HEK293T (cell line): ENCODE results near the gene ZNF341.

Experiments used
- ARNT ChIP-seq: fragments of 450-650 bp; IDR thresholded peaks from 2 replicates; pipeline ENCODE4 v1.6.1; 2017; ENCODE audit warnings: mild to moderate bottlenecking
- BHLHE40 ChIP-seq: fragments of 450-650 bp; IDR thresholded peaks from 2 replicates; pipeline ENCODE4 v1.6.1; 2016; ENCODE audit warnings: mild to moderate bottlenecking, moderate library complexity, borderline replicate concordance
- ELF4 ChIP-seq: fragments of 450-650 bp; IDR thresholded peaks from 2 replicates; pipeline ENCODE4 v1.6.1; 2017; ENCODE audit warnings: antibody characterized with exemption
- FOXK2 ChIP-seq: fragments of 450-650 bp; IDR thresholded peaks from 2 replicates; pipeline ENCODE4 v1.6.1; 2016; ENCODE audit warnings: mild to moderate bottlenecking
- HDGF ChIP-seq: fragments of 450-650 bp; IDR thresholded peaks from 2 replicates; pipeline ENCODE4 v1.6.1; 2017; ENCODE audit warnings: antibody characterized with exemption, borderline replicate concordance
- NFRKB ChIP-seq: fragments of 450-650 bp; IDR thresholded peaks from 2 replicates; pipeline ENCODE4 v1.6.1; 2016; ENCODE audit warnings: mild to moderate bottlenecking, moderate library complexity
- SP1 ChIP-seq: fragments of 450-650 bp; IDR thresholded peaks from 2 replicates; pipeline ENCODE4 v1.6.1; 2017
- SUZ12 ChIP-seq: fragments of 450-650 bp; IDR thresholded peaks from 2 replicates; pipeline ENCODE4 v1.6.1; 2016; ENCODE audit warnings: mild to moderate bottlenecking
- TARDBP ChIP-seq: fragments of 450-650 bp; IDR thresholded peaks from 2 replicates; pipeline ENCODE4 v1.6.1; 2016
- TF ChIP-seq, protein P1 (sequence below): fragments of 450-650 bp; IDR thresholded peaks from 2 replicates; pipeline ENCODE4 v1.6.1; 2016

DNA sequence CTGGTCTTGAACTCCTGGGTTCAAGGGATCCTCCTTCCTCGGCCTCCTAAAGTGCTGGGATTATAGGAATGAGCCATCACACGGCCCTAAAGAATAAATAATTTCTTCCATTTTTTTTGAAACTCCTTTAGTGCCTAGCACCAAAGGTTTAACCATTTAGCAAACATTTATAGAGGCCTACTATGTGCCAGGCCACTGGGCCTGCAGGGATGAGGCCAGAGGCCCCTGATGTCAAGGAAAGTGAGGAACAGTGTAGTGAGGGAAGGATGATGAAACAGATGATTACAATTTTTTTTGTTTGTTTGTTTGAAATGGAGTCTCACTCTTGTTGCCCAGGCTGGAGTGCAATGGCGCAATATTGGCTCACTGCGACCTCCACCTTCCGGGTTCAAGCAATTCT is 33.8 kb downstream of the ZNF341 start:
- TF ChIP-seq SP1 (no peak), BHLHE40 (no peak), SUZ12 (no peak), HDGF (no peak), TARDBP (no peak), ARNT (no peak), NFRKB (no peak), ELF4 (no peak), FOXK2 (no peak)
- TF ChIP-seq, protein P1, sequence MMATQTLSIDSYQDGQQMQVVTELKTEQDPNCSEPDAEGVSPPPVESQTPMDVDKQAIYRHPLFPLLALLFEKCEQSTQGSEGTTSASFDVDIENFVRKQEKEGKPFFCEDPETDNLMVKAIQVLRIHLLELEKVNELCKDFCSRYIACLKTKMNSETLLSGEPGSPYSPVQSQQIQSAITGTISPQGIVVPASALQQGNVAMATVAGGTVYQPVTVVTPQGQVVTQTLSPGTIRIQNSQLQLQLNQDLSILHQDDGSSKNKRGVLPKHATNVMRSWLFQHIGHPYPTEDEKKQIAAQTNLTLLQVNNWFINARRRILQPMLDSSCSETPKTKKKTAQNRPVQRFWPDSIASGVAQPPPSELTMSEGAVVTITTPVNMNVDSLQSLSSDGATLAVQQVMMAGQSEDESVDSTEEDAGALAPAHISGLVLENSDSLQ, result no peak
